ENCODE results near the gene POLA1.

Gene POLA1

GRCh38 chrX:24720036-24720435 lies 26.3 kb downstream of the POLA1 start:
- DNase-seq (ENCODE audit: low read depth) = no peak
- no peak for TF ChIP-seq CTCF (IDR thresholded peaks at IDR 0.05; ENCODE audit: control insufficient read depth, insufficient read depth, low read depth, low read length, missing control alignments)
- no peak overlapping the region for H3K4me3 ChIP-seq (ENCODE audit: control insufficient read depth, low read depth, low read length)

GRCh38 chrX:24728530-24728929 lies 34.8 kb downstream of the POLA1 start:
- no peak overlapping the region for H3K4me3 ChIP-seq (ENCODE audit: control insufficient read depth, low read depth, low read length)
- no peak for TF ChIP-seq CTCF (IDR thresholded peaks at IDR 0.05; ENCODE audit: control insufficient read depth, insufficient read depth, low read depth, low read length, missing control alignments)
- no peak for DNase-seq (ENCODE audit: low read depth)

GRCh38 chrX:24732766-24733500 lies 39.2 kb downstream of the POLA1 start:
- DNase-seq (ENCODE audit: low read depth) = no peak

GRCh38 chrX:24741330-24741729 lies 47.6 kb downstream of the POLA1 start:
- no peak overlapping the region for H3K4me3 ChIP-seq (ENCODE audit: control insufficient read depth, low read depth, low read length)
- no peak for DNase-seq (ENCODE audit: low read depth)
- TF ChIP-seq CTCF (IDR thresholded peaks at IDR 0.05; ENCODE audit: control insufficient read depth, insufficient read depth, low read depth, low read length, missing control alignments) = no peak

More at GRCh38 chrX:24732766-24733500, 39.2 kb downstream of the POLA1 start:
- no peak overlapping the region for H3K4me3 ChIP-seq (ENCODE audit: control insufficient read depth, low read depth, low read length)
- no peak for TF ChIP-seq CTCF (IDR thresholded peaks at IDR 0.05; ENCODE audit: control insufficient read depth, insufficient read depth, low read depth, low read length, missing control alignments)

GRCh38 chrX:24748196-24748595 lies 54.5 kb downstream of the POLA1 start:
- no peak for DNase-seq (ENCODE audit: low read depth)
- H3K4me3 ChIP-seq (ENCODE audit: control insufficient read depth, low read depth, low read length) = no peak overlapping the region
- no peak for TF ChIP-seq CTCF (IDR thresholded peaks at IDR 0.05; ENCODE audit: control insufficient read depth, insufficient read depth, low read depth, low read length, missing control alignments)

GRCh38 chrX:24759786-24760185 lies 66.1 kb downstream of the POLA1 start:
- TF ChIP-seq CTCF (IDR thresholded peaks at IDR 0.05; ENCODE audit: control insufficient read depth, insufficient read depth, low read depth, low read length, missing control alignments) = no peak
- H3K4me3 ChIP-seq (ENCODE audit: control insufficient read depth, low read depth, low read length) = no peak overlapping the region
- no peak for DNase-seq (ENCODE audit: low read depth)
